A673 (cell line): ENCODE results near the gene ALDH1A3. TPM values are rescaled to one million over a fixed set of nuclear protein-coding genes. Genes with fewer than 3 reads are reported as not detected.

Experiments
- BruUV-seq: library from RNA; stranded (reverse); fragments of 400-500 nt; replicated peaks from 2 replicates; lab custom pipeline; 2021; lab: Mats Ljungman, UMichigan
- CTCF ChIA-PET: fragments of 300-600 bp; sonication (Branson Sonifier 250); formaldehyde crosslinking; loops from one replicate; lab custom pipeline; 2022; ENCODE audit warnings: antibody characterized with exemption; lab: Charles Lee
- POLR2A ChIA-PET: fragments of 300-600 bp; sonication (Branson Sonifier 250); formaldehyde crosslinking; loops from one replicate; lab custom pipeline; 2022; ENCODE audit warnings: antibody characterized with exemption; ENCODE audit not compliant: low non-redundant PET; lab: Charles Lee
- DNase-seq: peaks from one replicate; pipeline ENCODE4 v3.0.0-alpha.2; 2015; ENCODE audit warnings: low spot score
- H3K27ac ChIP-seq: fragments of 200-600 bp; sonication (generic); 2 replicates; pipeline ENCODE4 v1.5.1; 2016; ENCODE audit warnings: mixed run types, low read depth, mild to moderate bottlenecking, mixed read lengths, antibody characterized with exemption, low read length; ENCODE audit not compliant: poor library complexity, severe bottlenecking
- H3K27me3 ChIP-seq: fragments of 200-600 bp; sonication (generic); replicated peaks from 2 replicates; pipeline ENCODE4 v1.6.1; 2017; ENCODE audit warnings: mixed run types, low read depth, mild to moderate bottlenecking, mixed read lengths, antibody characterized with exemption, low read length; ENCODE audit not compliant: insufficient read depth, poor library complexity
- H3K36me3 ChIP-seq: fragments of 200-600 bp; sonication (generic); 2 replicates; pipeline ENCODE4 v1.6.1; 2016; ENCODE audit warnings: mixed run types, mild to moderate bottlenecking, mixed read lengths, antibody characterized with exemption, low read length; ENCODE audit not compliant: insufficient read depth, poor library complexity, severe bottlenecking
- H3K4me1 ChIP-seq: fragments of 200-600 bp; sonication (generic); 2 replicates; pipeline ENCODE4 v1.6.1; 2017; ENCODE audit warnings: mixed run types, mild to moderate bottlenecking, mixed read lengths, antibody characterized with exemption, low read length; ENCODE audit not compliant: insufficient read depth, poor library complexity, severe bottlenecking
- H3K4me3 ChIP-seq: fragments of 200-600 bp; sonication (generic); 2 replicates; pipeline ENCODE4 v1.5.1; 2016; ENCODE audit warnings: low read depth, mixed run types, mild to moderate bottlenecking, mixed read lengths, low read length; ENCODE audit not compliant: poor library complexity, severe bottlenecking
- H3K9me3 ChIP-seq: fragments of 200-600 bp; sonication (generic); 2 replicates; pipeline ENCODE4 v1.6.1; 2016; ENCODE audit warnings: mixed run types, low read depth, mild to moderate bottlenecking, mixed read lengths, antibody characterized with exemption, low read length; ENCODE audit not compliant: poor library complexity, severe bottlenecking
- EZH2 ChIP-seq: fragments of 200-600 bp; sonication (generic); IDR thresholded peaks from 2 replicates; pipeline ENCODE4 v1.6.1; 2017; ENCODE audit warnings: borderline replicate concordance, low read depth, mild to moderate bottlenecking, mixed read lengths, antibody characterized with exemption, low read length; ENCODE audit not compliant: poor library complexity, severe bottlenecking
- intact Hi-C: fragments of 100-400 bp; cut with micrococcal nuclease; formaldehyde crosslinking; loops from one replicate; pipeline ENCODE4 v1.10.0; 2022; ENCODE audit not compliant: unreplicated experiment
- total RNA-seq: library from RNA; stranded (reverse); gene quantifications from 2 replicates; pipeline ENCODE4 v1.2.3, GENCODE V29; 2021
- TF ChIP-seq, protein P1 (sequence below): fragments of 300-800, 200-600 bp; sonication (generic); conservative IDR thresholded peaks from 2 replicates; pipeline ENCODE4 v1.5.1; 2017; ENCODE audit warnings: low read depth, mild to moderate bottlenecking, antibody characterized with exemption, low read length, moderate library complexity, mixed read lengths

The ALDH1A3 gene
- total RNA-seq, 1 experiment from 2014 or later: 0.19 TPM

- Histone ChIP-seq H3K27ac (no peak overlapping the region), H3K4me1 (no peaks in the 10 kb centered on the region), H3K27me3 (peaks cover 32% of the 10 kb centered on the region), H3K36me3 (no peaks in the 10 kb centered on the region), H3K4me3 (peak overlapping the region; percentile 51), H3K9me3 (no peaks in the 10 kb centered on the region)
- TF ChIP-seq, protein P1, sequence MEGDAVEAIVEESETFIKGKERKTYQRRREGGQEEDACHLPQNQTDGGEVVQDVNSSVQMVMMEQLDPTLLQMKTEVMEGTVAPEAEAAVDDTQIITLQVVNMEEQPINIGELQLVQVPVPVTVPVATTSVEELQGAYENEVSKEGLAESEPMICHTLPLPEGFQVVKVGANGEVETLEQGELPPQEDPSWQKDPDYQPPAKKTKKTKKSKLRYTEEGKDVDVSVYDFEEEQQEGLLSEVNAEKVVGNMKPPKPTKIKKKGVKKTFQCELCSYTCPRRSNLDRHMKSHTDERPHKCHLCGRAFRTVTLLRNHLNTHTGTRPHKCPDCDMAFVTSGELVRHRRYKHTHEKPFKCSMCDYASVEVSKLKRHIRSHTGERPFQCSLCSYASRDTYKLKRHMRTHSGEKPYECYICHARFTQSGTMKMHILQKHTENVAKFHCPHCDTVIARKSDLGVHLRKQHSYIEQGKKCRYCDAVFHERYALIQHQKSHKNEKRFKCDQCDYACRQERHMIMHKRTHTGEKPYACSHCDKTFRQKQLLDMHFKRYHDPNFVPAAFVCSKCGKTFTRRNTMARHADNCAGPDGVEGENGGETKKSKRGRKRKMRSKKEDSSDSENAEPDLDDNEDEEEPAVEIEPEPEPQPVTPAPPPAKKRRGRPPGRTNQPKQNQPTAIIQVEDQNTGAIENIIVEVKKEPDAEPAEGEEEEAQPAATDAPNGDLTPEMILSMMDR: no peak
- no peak for TF ChIP-seq EZH2
- no TSS peak for BruUV-seq
- ChIA-PET CTCF (interaction anchor here (3.5 kb wide), 1 partner anchor 88 kb away, joined by 46 read pairs; no protein-coding TSS in a partner anchor), POLR2A (no interaction called here)
- intact Hi-C loops: loop anchor here (5.0 to 10.0 kb wide), 2 partner anchors 292 to 335 kb away; partner anchors contain the start of gene CHSY1
- peak; percentile 25 for DNase-seq
These were observed 40.1 kb downstream of the ALDH1A3 start for GRCh38 chr15:100919481-100920405.

GRCh38 chr15:100920516-100921135 lies 41.0 kb downstream of the ALDH1A3 start:
- Histone ChIP-seq H3K4me3 (no peak overlapping the region), H3K4me1 (no peaks in the 10 kb centered on the region), H3K9me3 (no peaks in the 10 kb centered on the region), H3K27ac (no peak overlapping the region), H3K36me3 (no peaks in the 10 kb centered on the region), H3K27me3 (peaks cover 32% of the 10 kb centered on the region)
- intact Hi-C loops: no loop called here
- TF ChIP-seq, protein P1: no peak
- no peak for TF ChIP-seq EZH2
- BruUV-seq: TSS peak; percentile 29
- POLR2A ChIA-PET: no interaction called here
- CTCF ChIA-PET: interaction anchor here (0.6 to 3.5 kb wide), 2 partner anchors 23 to 87 kb away, joined by 3 to 46 read pairs; no protein-coding TSS in a partner anchor
- no peak for DNase-seq

GRCh38 chr15:100922192-100923040 lies 42.8 kb downstream of the ALDH1A3 start:
- TF ChIP-seq, protein P1: no peak
- TF ChIP-seq EZH2: no peak
- CTCF ChIA-PET: no interaction called here
- intact Hi-C loops: no loop called here
- peaks cover 32% of the 10 kb centered on the region for H3K27me3 ChIP-seq
- no peaks in the 10 kb centered on the region for H3K36me3 ChIP-seq
- DNase-seq: no peak
- no peaks in the 10 kb centered on the region for H3K9me3 ChIP-seq
- no peak overlapping the region for H3K4me3 ChIP-seq
- H3K27ac ChIP-seq: no peak overlapping the region
- no TSS peak for BruUV-seq
- POLR2A ChIA-PET: no interaction called here
- no peaks in the 10 kb centered on the region for H3K4me1 ChIP-seq
